ENCODE data around the gene GNB1L. TPM values are rescaled to one million over a fixed set of nuclear protein-coding genes. Genes with fewer than 3 reads are reported as not detected.

GNB1L gene
- total and polyA plus RNA-seq, 8 donors, result 2.1 to 4.8 (median 3.6) TPM

DNA sequence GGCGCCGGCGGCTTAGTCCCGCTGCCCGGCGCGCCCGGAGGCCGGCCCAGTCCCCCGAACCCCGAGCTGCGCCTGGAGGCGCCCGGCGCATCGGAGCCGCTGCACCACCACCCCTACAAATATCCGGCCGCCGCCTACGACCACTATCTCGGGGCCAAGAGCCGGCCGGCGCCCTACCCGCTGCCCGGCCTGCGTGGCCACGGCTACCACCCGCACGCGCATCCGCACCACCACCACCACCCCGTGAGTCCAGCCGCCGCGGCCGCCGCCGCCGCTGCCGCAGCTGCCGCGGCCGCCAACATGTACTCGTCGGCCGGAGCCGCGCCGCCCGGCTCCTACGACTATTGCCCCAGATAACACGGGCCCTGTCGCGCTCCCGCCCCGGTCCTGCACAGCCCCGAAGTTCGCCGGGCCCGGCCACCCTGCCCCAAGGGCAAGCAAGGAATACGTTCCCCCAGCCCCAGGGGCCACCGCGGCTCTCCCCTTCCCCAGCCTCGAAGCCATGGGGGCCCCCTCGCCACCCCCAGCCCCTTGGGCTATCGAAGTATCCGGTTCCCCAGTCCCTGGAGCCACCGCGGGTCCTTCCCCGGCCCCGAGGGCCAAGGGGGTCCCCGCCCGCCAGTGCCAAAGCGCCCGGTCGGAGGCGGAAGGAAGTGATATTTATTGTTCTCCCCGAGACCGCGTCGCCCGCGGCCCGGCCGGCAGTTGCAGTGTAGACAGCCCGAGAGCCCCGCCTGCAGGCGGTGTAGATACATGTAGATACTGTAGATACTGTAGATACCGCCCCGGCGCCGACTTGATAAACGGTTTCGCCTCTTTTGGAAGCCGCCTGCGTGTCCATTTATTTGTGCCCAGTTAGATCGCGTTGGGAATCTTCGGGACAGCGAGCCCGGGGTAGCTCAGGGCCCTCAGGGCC is 87.9 kb downstream of the GNB1L start:
- Histone ChIP-seq H3K4me1 (peaks cover 0 to 5% (median 0%) of the 10 kb centered on the region in 3 donors), H3K36me3 (no peaks in the 10 kb centered on the region), H3K27me3 (peaks cover 0 to 43% (median 12%) of the 10 kb centered on the region in 4 donors), H3K4me3 (peak overlapping the region; percentile 10 to 45 (median 16)), H3K9me3 (no peaks in the 10 kb centered on the region), H3K27ac (no peak overlapping the region)
- DNase-seq (peak; percentile 24 to 82 (median 53)), ATAC-seq (peak; percentile 63 to 86 (median 80)), FAIRE-seq (no peak)
- TF ChIP-seq CTCF (IDR thresholded peaks at IDR 0.05), result no peak
- intact Hi-C loops (cut with DNase I), result no loop called here
- 2% methylated on average over 76 to 103 of the region's 103 CpGs for WGBS, 2 donors

GRCh38 chr22:19766240-19766510 is 88.5 kb downstream of the GNB1L start:
- H3K27me3 ChIP-seq, result peaks cover 0 to 45% (median 11%) of the 10 kb centered on the region in 4 donors
- no peak for TF ChIP-seq CTCF (IDR thresholded peaks at IDR 0.05)
- H3K4me1 ChIP-seq, result peaks cover 0 to 5% (median 0%) of the 10 kb centered on the region in 3 donors
- DNase-seq (peak in 2 of 6 donors; percentile 10 to 57), ATAC-seq (no peak), FAIRE-seq (no peak)
- H3K27ac ChIP-seq, result no peak overlapping the region
- no peaks in the 10 kb centered on the region for H3K9me3 ChIP-seq
- no peaks in the 10 kb centered on the region for H3K36me3 ChIP-seq
- 1 to 3% methylated on average over 27 to 36 of the region's 36 CpGs for WGBS, 2 donors
- peak overlapping the region in 3 of 4 donors; percentile 10 to 45 (median 18) for H3K4me3 ChIP-seq
- intact Hi-C loops (cut with DNase I), result no loop called here

- Histone ChIP-seq H3K9me3 (no peaks in the 10 kb centered on the region), H3K27me3 (peaks cover 0 to 47% (median 11%) of the 10 kb centered on the region in 4 donors), H3K36me3 (no peaks in the 10 kb centered on the region), H3K27ac (no peak overlapping the region), H3K4me1 (peaks cover 0 to 5% (median 0%) of the 10 kb centered on the region in 3 donors), H3K4me3 (peak overlapping the region in 1 of 4 donors; percentile 33)
- TF ChIP-seq CTCF (IDR thresholded peaks at IDR 0.05), result no peak
- DNase-seq (peak in 1 of 6 donors; percentile 52), ATAC-seq (peak in 2 of 4 donors; percentile 29 to 52), FAIRE-seq (no peak)
- 5 to 6% methylated on average over 55 to 83 of the region's 83 CpGs for WGBS, 2 donors
- intact Hi-C loops (cut with DNase I), result no loop called here
Observed at GRCh38 chr22:19765477-19766239, 89.0 kb downstream of the GNB1L start.

DNA sequence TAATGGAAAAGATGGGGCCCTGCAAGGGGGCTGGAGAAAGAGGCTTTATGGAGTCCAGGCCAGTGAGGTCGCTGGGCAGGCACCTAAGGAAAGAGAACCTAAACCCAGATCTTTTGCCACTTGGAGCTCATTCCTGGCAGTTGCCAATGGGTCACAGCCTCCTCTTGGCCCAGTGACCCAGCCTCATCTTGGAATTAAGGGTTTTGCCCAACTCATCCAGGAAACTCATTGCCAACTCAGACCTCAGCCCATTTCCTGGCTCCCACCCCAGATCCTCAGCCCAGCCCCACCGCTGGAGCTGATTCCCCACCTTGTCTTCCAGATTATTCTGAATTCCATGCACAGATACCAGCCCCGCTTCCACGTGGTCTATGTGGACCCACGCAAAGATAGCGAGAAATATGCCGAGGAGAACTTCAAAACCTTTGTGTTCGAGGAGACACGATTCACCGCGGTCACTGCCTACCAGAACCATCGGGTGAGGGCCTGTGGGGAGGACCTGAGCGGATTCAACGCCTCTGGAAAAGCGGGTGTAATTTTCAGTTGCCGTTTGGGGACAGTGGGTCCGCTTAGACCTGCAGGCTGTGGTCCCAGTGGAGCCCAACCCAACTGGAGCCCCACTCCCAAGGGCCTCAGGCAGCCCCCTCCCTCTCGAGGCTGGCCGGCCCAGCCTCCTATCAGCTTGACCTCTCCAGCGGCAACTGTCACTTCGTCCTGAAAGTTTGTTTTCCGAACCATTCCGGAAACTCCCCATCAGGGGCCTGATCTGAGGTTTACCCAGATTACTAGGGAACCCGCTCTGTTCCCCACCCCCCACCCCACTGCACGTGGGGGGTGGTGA is 89.8 kb downstream of the GNB1L start:
- no peak overlapping the region for H3K4me3 ChIP-seq
- H3K27ac ChIP-seq, result no peak overlapping the region
- no peaks in the 10 kb centered on the region for H3K9me3 ChIP-seq
- no peak for FAIRE-seq
- peaks cover 0 to 5% (median 0%) of the 10 kb centered on the region in 3 donors for H3K4me1 ChIP-seq
- no peak for ATAC-seq
- DNase-seq, result peak in 1 of 6 donors; percentile 31
- H3K27me3 ChIP-seq, result peaks cover 0 to 42% (median 13%) of the 10 kb centered on the region in 4 donors
- no peaks in the 10 kb centered on the region for H3K36me3 ChIP-seq
- 55 to 62% methylated on average over 25 of the region's 25 CpGs for WGBS, 2 donors
- TF ChIP-seq CTCF (IDR thresholded peaks at IDR 0.05), result no peak
- intact Hi-C loops (cut with DNase I), result no loop called here

All from pancreas (tissue), 10 donors.